CD8-positive, alpha-beta memory T cell (primary cell): ENCODE measurements around the gene PSMD2. TPM values are rescaled to one million over a fixed set of nuclear protein-coding genes. Genes with fewer than 3 reads are reported as not detected.

Experiments used
- CTCF ChIA-PET: fragments of 350-600 bp; sonication (Branson Sonifier 250); formaldehyde crosslinking; loops from one replicate; lab custom pipeline; 2021; ENCODE audit warnings: antibody characterized with exemption; lab: Charles Lee
- POLR2A ChIA-PET: fragments of 350-600 bp; sonication (Branson Sonifier 250); formaldehyde crosslinking; loops from one replicate; lab custom pipeline; 2021; ENCODE audit warnings: antibody characterized with exemption; lab: Charles Lee
- DNase-seq, 5 donors: peaks; one replicate each; pipeline versions ENCODE4 v3.0.0 to v3.0.0-alpha.2; 2020 to 2022; ENCODE audit warnings: mixed read lengths in 1 of 5
- H3K27ac ChIP-seq: one replicate; pipeline ENCODE4 v1.7.0; 2013; ENCODE audit warnings: low read depth, mild to moderate bottlenecking, low read length, moderate library complexity
- H3K27me3 ChIP-seq: 2 replicates; pipeline ENCODE4 v1.7.0; 2013; ENCODE audit warnings: low read length, mild to moderate bottlenecking; ENCODE audit not compliant: insufficient read depth, poor library complexity, severe bottlenecking
- H3K36me3 ChIP-seq: 2 replicates; pipeline ENCODE4 v1.7.0; 2013; ENCODE audit warnings: mild to moderate bottlenecking, low read length, moderate library complexity; ENCODE audit not compliant: insufficient read depth
- H3K4me1 ChIP-seq: 2 replicates; pipeline ENCODE4 v1.7.0; 2013; ENCODE audit warnings: mild to moderate bottlenecking, low read length, moderate library complexity; ENCODE audit not compliant: insufficient read depth
- H3K4me3 ChIP-seq: 2 replicates; pipeline ENCODE4 v1.7.0; 2013; ENCODE audit warnings: mild to moderate bottlenecking, low read length
- H3K9me3 ChIP-seq: 2 replicates; pipeline ENCODE4 v1.7.0; 2013; ENCODE audit warnings: mild to moderate bottlenecking, low read length
- H3K27ac Mint-ChIP-seq, 8 donors: one replicate each; pipeline ENCODE4 v1.8.0; 2020 to 2021; ENCODE audit warnings: mixed read lengths in 8 of 8, mild to moderate bottlenecking in 6 of 8, inconsistent platforms in 3 of 8, moderate library complexity in 3 of 8
- H3K27me3 Mint-ChIP-seq, 2 donors: one replicate each; pipeline ENCODE4 v1.8.0; 2020 to 2021; ENCODE audit warnings: mixed read lengths in 2 of 2, mild to moderate bottlenecking in 1 of 2, moderate library complexity in 1 of 2
- H3K36me3 Mint-ChIP-seq, 3 donors: one replicate each; pipeline ENCODE4 v1.8.0; 2020 to 2021; ENCODE audit warnings: mixed read lengths in 3 of 3, inconsistent platforms in 1 of 3, mild to moderate bottlenecking in 1 of 3
- H3K4me1 Mint-ChIP-seq, 3 donors: one replicate each; pipeline ENCODE4 v1.8.0; 2020 to 2021; ENCODE audit warnings: mixed read lengths in 3 of 3, inconsistent platforms in 1 of 3, mild to moderate bottlenecking in 1 of 3
- H3K4me3 Mint-ChIP-seq, 7 donors: one replicate each; pipeline ENCODE4 v1.8.0; 2020 to 2021; ENCODE audit warnings: mixed read lengths in 7 of 7, mild to moderate bottlenecking in 6 of 7, moderate library complexity in 4 of 7, inconsistent platforms in 2 of 7
- H3K9me3 Mint-ChIP-seq, 5 donors: one replicate each; pipeline ENCODE4 v1.8.0; 2020 to 2022; ENCODE audit warnings: mixed read lengths in 5 of 5, mild to moderate bottlenecking in 3 of 5, moderate library complexity in 2 of 5, inconsistent platforms in 1 of 5
- polyA plus RNA-seq: library from polyadenylated mRNA; unstranded; fragments of 300-500 nt; fragmentation: Illumina TruSeq; gene quantifications from one replicate; pipeline ENCODE4 v1.2.3, GENCODE V29; 2021
- total RNA-seq, 2 experiments: library from RNA; stranded (reverse); gene quantifications; one replicate each; pipeline ENCODE4 v1.2.3, GENCODE V29; 2021

PSMD2 gene
- total and polyA plus RNA-seq, 3 experiments from 2014 or later = 211 to 342 (median 334) TPM

DNA sequence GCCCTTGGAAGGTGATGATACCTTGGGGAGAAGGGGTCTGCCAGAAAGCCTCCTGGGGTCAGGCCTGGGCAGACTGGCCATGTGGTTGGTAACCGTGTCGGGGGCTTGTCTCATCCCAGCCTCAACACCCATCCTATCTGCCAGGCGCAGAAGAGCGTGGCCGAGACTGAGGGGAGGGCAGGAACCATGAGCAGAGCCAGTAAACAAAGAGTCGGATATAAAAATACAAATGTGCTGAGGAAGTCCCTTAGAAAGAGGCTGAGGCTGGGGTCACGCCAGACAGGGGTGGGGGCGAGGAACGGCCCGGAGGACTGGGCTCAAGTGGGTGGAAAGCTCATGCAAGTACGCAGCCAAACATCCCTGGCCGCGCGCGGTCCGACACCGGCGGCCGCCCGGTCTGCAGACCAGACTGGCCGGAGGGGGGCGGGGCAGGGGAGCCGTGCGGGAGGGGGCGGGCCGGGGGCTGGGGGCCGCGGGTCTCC, 39.6 kb upstream of the PSMD2 start:
- no peak overlapping the region for H3K4me3 ChIP-seq
- peaks cover 23% of the 10 kb centered on the region for H3K4me1 ChIP-seq
- peaks cover 0 to 1% (median 0%) of the 10 kb centered on the region in 3 donors for H3K36me3 Mint-ChIP-seq
- peak overlapping the region; percentile 33 to 89 (median 70) for H3K4me3 Mint-ChIP-seq
- peaks cover 11 to 16% of the 10 kb centered on the region in 2 donors for H3K27me3 Mint-ChIP-seq
- no peaks in the 10 kb centered on the region for H3K9me3 ChIP-seq
- peaks cover 14% of the 10 kb centered on the region for H3K27me3 ChIP-seq
- ChIA-PET POLR2A (interaction anchor here (0.5 kb wide), 1 partner anchor 107 kb away, joined by 3 read pairs; no protein-coding TSS in a partner anchor), CTCF (interaction anchor here (1.3 to 3.0 kb wide), 2 partner anchors 10 to 19 kb away, joined by 4 to 13 read pairs; partner anchors contain the start of gene EEF1AKMT4)
- H3K9me3 Mint-ChIP-seq = no peaks in the 10 kb centered on the region
- H3K36me3 ChIP-seq = no peaks in the 10 kb centered on the region
- DNase-seq = no peak
- peak overlapping the region in 2 of 8 donors; percentile 5 to 78 for H3K27ac Mint-ChIP-seq
- H3K27ac ChIP-seq = no peak overlapping the region
- peaks cover 17 to 29% (median 18%) of the 10 kb centered on the region in 3 donors for H3K4me1 Mint-ChIP-seq

DNA sequence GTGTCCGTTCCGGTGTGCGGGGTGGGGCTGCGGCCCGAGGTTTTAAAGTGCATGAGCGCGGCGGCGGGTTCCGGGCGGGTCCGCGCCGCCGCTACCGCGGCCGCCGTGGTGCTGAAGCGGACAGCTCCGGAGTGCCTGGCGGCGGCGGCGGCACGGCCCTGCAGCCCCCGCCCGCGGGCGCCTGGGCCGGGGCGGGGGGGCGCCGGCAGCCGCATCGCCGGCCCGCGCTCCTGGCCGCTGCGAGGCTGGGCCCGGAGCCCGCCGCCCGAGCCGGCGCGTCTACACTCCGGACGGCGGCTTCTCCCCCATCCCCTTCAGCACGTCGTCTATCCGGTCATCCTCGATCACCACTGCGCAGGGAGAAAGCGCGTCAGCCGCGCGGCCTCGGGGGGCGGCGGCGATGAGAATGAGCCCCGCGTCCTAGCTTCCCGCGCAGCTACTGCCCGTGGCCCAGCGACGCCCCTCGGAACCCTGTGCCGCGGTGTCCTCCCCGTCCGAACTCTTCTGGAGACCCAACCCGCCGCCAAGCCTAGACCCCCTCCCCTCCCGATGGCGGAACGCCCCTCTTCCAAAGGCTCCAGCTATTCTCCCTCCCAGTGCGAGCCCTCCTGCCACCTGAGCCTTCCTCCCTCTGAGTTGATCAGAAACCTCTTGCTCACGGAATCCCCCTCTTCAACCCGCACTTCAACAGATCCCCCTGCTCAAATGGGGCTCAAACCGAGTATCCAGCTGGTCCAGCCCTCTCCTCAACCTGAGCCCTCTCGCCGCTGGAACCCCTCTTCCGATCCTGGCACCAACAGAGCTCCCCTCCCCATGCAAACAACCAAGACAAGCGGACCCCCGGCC, 38.9 kb upstream of the PSMD2 start:
- Histone ChIP-seq H3K9me3 (no peaks in the 10 kb centered on the region), H3K27ac (no peak overlapping the region), H3K4me3 (peak overlapping the region; percentile 51), H3K36me3 (no peaks in the 10 kb centered on the region), H3K27me3 (peaks cover 20% of the 10 kb centered on the region), H3K4me1 (peaks cover 23% of the 10 kb centered on the region)
- DNase-seq = peak; percentile 35 to 61 (median 41)
- Mint-ChIP-seq H3K27ac (peak overlapping the region; percentile 42 to 90 (median 69)), H3K9me3 (no peaks in the 10 kb centered on the region), H3K4me1 (peaks cover 17 to 29% (median 18%) of the 10 kb centered on the region in 3 donors), H3K36me3 (peaks cover 0 to 1% (median 0%) of the 10 kb centered on the region in 3 donors), H3K27me3 (peaks cover 14 to 23% of the 10 kb centered on the region in 2 donors), H3K4me3 (peak overlapping the region; percentile 79 to 93 (median 90))
- ChIA-PET CTCF (interaction anchor here (1.0 to 3.0 kb wide), 4 partner anchors 9 to 20 kb away, joined by 3 to 13 read pairs (median 4); partner anchors contain the start of gene EEF1AKMT4), POLR2A (interaction anchor here (0.5 to 0.6 kb wide), 2 partner anchors 27 to 108 kb away, joined by 3 to 7 read pairs; no protein-coding TSS in a partner anchor)

DNA sequence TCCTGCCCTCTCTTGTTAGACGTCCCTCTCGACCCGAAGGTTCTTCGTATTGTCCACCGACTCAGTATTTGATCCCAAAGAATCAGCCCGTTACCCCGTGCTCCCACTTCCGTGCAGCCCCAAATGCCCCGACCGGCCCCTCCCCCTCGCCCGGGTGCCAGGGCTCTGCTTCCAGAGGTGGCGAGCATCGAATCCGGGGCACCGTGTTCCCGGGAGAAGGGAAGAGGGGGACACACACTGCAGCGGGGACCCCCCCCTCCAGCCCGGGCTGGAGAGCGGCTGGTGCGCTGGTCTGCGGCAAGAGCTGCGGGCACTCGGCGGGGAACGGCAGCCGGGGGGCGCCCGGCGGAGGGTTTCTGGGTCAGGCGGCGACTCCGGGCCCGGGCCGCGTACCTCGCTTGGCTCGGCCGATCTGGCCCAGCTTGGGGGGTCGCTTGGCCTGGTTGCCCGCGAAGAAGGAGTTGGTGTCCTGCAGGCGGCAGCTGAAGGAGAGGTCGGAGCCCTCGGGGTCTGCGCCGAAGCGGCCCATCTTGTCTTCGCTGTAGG, 38.2 kb upstream of the PSMD2 start:
- H3K27ac Mint-ChIP-seq = peak overlapping the region in 7 of 8 donors; percentile 50 to 90 (median 78)

DNA sequence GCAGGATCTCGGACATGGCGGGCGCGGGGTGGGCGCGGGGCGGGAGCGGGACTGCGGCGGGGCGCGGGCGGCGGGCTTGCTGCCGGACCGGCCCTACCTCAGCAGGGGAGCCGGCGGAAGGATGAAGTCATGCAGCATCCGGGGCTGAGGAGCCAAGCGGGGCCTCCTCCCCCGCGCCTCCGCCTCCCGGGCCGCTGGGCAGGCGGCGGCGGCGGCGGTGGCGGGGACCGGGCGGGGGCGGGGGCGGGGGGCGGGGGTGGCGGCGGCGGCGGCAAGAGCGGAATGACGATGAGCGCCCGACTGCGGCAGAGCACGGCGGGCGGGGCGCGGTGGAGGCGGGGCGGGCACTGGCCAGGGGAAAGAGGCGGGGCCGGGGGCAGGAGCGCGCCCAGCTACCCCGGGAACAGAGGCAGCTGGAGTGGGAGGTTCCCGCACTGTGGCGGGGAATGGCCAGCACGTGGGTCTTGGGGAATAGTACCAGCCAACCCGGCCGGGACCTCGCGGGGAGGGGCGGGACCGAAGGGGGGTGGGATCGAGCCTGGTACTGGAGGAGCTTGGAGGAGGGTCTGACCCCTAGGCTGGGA, 37.7 kb upstream of the PSMD2 start, which contains the start of gene CAMK2N2:
Gene CAMK2N2 (minus strand): TSS at position 284 of the 584 bp plus-strand sequence. CDS start 268 bp downstream, at position 16.
- H3K4me3 ChIP-seq = peak within 1 kb of the TSS; percentile 61
- POLR2A ChIA-PET = no interaction called here
- CTCF ChIA-PET = interaction anchor here (2.0 to 3.0 kb wide), 2 partner anchors 12 to 34 kb away, joined by 8 to 13 read pairs; partner anchors contain the start of gene EEF1AKMT4
- Mint-ChIP-seq H3K4me1 (peaks cover 17 to 29% (median 18%) of the 10 kb centered on the region in 3 donors), H3K4me3 (peak within 1 kb of the TSS; percentile 79 to 94 (median 90)), H3K9me3 (no peaks in the 10 kb centered on the region), H3K36me3 (peaks cover 0 to 1% (median 0%) of the 10 kb centered on the region in 3 donors), H3K27me3 (peaks cover 19 to 30% of the 10 kb centered on the region in 2 donors), H3K27ac (peak within 1 kb of the TSS; percentile 42 to 92 (median 69))
- peak in 4 of 5 donors; percentile 48 to 70 (median 58) for DNase-seq
- peaks cover 20% of the 10 kb centered on the region for H3K27me3 ChIP-seq
- no peaks in the 10 kb centered on the region for H3K9me3 ChIP-seq
- no peaks in the 10 kb centered on the region for H3K36me3 ChIP-seq
- no peak within 1 kb of the TSS for H3K27ac ChIP-seq
- peaks cover 23% of the 10 kb centered on the region for H3K4me1 ChIP-seq

More for the DNA sequence above, 38.2 kb upstream of the PSMD2 start:
- H3K4me1 ChIP-seq = peaks cover 23% of the 10 kb centered on the region
- POLR2A ChIA-PET = interaction anchor here (0.6 kb wide), 1 partner anchor 26 kb away, joined by 7 read pairs; no protein-coding TSS in a partner anchor
- H3K27ac ChIP-seq = no peak overlapping the region
- H3K4me1 Mint-ChIP-seq = peaks cover 17 to 29% (median 18%) of the 10 kb centered on the region in 3 donors
- peak overlapping the region; percentile 79 to 93 (median 90) for H3K4me3 Mint-ChIP-seq
- H3K36me3 Mint-ChIP-seq = peaks cover 0 to 1% (median 0%) of the 10 kb centered on the region in 3 donors
- DNase-seq = no peak
- no peaks in the 10 kb centered on the region for H3K9me3 ChIP-seq
- H3K27me3 Mint-ChIP-seq = peaks cover 17 to 26% of the 10 kb centered on the region in 2 donors
- peaks cover 20% of the 10 kb centered on the region for H3K27me3 ChIP-seq
- no peaks in the 10 kb centered on the region for H3K36me3 ChIP-seq
- CTCF ChIA-PET = interaction anchor here (1.0 to 3.0 kb wide), 4 partner anchors 8 to 33 kb away, joined by 3 to 13 read pairs (median 6); partner anchors contain the start of gene EEF1AKMT4
- no peaks in the 10 kb centered on the region for H3K9me3 Mint-ChIP-seq
- H3K4me3 ChIP-seq = peak overlapping the region; percentile 51

DNA sequence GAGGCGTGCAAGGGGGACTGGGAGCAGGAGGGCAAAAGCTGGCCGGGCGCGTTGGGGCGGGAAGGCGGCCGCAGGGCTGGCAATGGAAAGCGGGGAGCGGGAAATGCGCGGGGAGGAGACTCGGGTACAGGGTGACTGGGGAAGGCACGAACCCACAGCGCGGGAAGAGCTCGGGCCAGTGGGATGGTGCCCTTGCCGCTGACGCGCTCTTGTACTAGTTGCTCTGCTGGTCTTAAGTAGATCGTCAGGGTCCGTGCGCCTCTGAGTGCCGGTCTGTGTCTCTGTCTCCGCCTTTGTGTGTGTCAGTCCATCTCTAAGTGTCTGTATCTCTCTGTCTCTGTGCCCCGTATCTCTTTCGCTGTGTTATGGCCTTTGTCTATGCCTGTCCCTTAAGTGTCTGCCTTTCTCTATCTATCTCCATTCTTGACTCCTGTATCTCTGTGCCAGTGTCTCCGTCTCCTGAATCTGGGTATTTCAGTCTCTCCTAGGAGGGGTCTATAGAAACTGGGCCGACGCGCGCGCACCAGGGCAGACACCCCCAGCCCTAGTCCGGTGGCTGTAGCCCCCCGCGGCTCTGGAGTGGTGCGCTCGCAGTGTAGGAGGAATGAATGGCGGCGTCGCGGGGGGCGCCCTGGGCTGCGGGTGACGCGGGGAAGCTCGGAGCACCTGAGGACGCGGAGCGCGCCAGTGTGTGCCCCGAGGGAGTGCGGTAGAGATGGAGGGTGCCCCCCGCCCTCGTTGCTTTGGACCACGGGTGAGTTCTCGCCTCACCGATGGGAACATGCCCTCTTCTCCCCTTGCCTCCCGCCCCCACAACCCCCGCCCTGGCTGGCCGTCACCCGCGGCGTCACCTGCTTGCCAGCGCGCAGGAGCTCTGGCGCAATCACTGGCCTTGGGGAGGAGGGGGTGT, 36.9 kb upstream of the PSMD2 start:
- Mint-ChIP-seq H3K9me3 (no peaks in the 10 kb centered on the region), H3K36me3 (peaks cover 0 to 1% (median 0%) of the 10 kb centered on the region in 3 donors), H3K4me1 (peaks cover 17 to 29% (median 18%) of the 10 kb centered on the region in 3 donors), H3K4me3 (peak overlapping the region; percentile 77 to 94 (median 84)), H3K27me3 (peaks cover 21 to 32% of the 10 kb centered on the region in 2 donors), H3K27ac (peak overlapping the region in 7 of 8 donors; percentile 3 to 92 (median 54))
- Histone ChIP-seq H3K4me1 (peaks cover 23% of the 10 kb centered on the region), H3K27ac (no peak overlapping the region), H3K27me3 (peaks cover 20% of the 10 kb centered on the region), H3K9me3 (no peaks in the 10 kb centered on the region), H3K36me3 (no peaks in the 10 kb centered on the region), H3K4me3 (peak overlapping the region; percentile 61)
- ChIA-PET CTCF (interaction anchor here (0.7 to 3.0 kb wide), 3 partner anchors 9 to 34 kb away, joined by 3 to 13 read pairs (median 8); partner anchors contain the start of gene EEF1AKMT4), POLR2A (no interaction called here)
- peak in 2 of 5 donors; percentile 15 to 30 for DNase-seq

DNA sequence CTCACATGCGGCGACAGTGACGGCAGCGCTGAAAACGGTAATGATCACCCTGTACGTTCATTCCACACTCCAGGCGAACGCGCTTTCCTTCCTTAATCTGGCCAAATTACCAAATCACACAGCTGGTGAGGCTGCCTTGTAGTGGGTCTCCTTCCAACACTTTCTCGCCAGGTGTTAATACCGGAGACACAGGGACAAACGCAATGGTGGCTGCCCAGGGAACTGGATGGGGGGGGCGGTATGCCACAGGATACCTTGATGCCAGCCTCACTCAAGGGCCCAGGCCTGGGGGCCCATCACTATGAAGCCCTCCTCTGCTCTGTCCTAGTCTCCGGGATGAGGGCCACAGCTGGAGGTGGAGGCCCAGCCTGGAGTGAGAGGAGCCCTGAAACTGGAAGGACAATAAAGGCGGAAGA, 36.3 kb upstream of the PSMD2 start:
- POLR2A ChIA-PET = no interaction called here
- H3K4me3 ChIP-seq = no peak overlapping the region
- H3K4me1 ChIP-seq = peaks cover 23% of the 10 kb centered on the region
- Mint-ChIP-seq H3K4me1 (peaks cover 17 to 29% (median 18%) of the 10 kb centered on the region in 3 donors), H3K9me3 (no peaks in the 10 kb centered on the region), H3K4me3 (peak overlapping the region in 6 of 7 donors; percentile 56 to 75 (median 71)), H3K36me3 (no peaks in the 10 kb centered on the region), H3K27me3 (peaks cover 28 to 38% of the 10 kb centered on the region in 2 donors), H3K27ac (peak overlapping the region in 4 of 8 donors; percentile 33 to 72 (median 54))
- H3K36me3 ChIP-seq = no peaks in the 10 kb centered on the region
- DNase-seq = no peak
- peaks cover 20% of the 10 kb centered on the region for H3K27me3 ChIP-seq
- H3K9me3 ChIP-seq = no peaks in the 10 kb centered on the region
- H3K27ac ChIP-seq = no peak overlapping the region
- CTCF ChIA-PET = interaction anchor here (2.0 kb wide), 1 partner anchor 35 kb away, joined by 8 read pairs; no protein-coding TSS in a partner anchor
